ENCODE measurements around the gene XYLT2. TPM values are rescaled to one million over a fixed set of nuclear protein-coding genes. Genes with fewer than 3 reads are reported as not detected.

Gene XYLT2
- total RNA-seq, 1 donor from 2014 or later = 31.2 TPM

- no peak for DNase-seq (ENCODE audit: low spot score)
Observed at GRCh38 chr17:50348522-50349242, 2.8 kb downstream of the XYLT2 start.

GRCh38 chr17:50349243-50349600, 3.3 kb downstream of the XYLT2 start:
- DNase-seq (ENCODE audit: low spot score) = no peak

- DNase-seq (ENCODE audit: low spot score) = no peak
Observed at GRCh38 chr17:50350733-50351132, 4.8 kb downstream of the XYLT2 start.

GRCh38 chr17:50352072-50352692, 6.3 kb downstream of the XYLT2 start:
- DNase-seq (ENCODE audit: low spot score) = no peak

- no peak for DNase-seq (ENCODE audit: low spot score)
Observed at GRCh38 chr17:50352693-50353599, 7.0 kb downstream of the XYLT2 start.

GRCh38 chr17:50353600-50354195, 7.8 kb downstream of the XYLT2 start:
- peak; percentile 42 for DNase-seq (ENCODE audit: low spot score)

- no peak for DNase-seq (ENCODE audit: low spot score)
Observed at GRCh38 chr17:50354198-50354597, 8.3 kb downstream of the XYLT2 start.

GRCh38 chr17:50354776-50355175, 8.8 kb downstream of the XYLT2 start:
- DNase-seq (ENCODE audit: low spot score) = no peak

- no peak for DNase-seq (ENCODE audit: low spot score)
Observed at GRCh38 chr17:50355336-50355700, 9.4 kb downstream of the XYLT2 start.

GRCh38 chr17:50355701-50356341, 9.9 kb downstream of the XYLT2 start:
- no peak for DNase-seq (ENCODE audit: low spot score)

- DNase-seq (ENCODE audit: low spot score) = peak; percentile 40
Observed at GRCh38 chr17:50356418-50356817, 10.5 kb downstream of the XYLT2 start.

- DNase-seq (ENCODE audit: low spot score) = no peak
Observed at GRCh38 chr17:50356892-50357510, 11.1 kb downstream of the XYLT2 start.

GRCh38 chr17:50358177-50358576, 12.3 kb downstream of the XYLT2 start:
- no peak for DNase-seq (ENCODE audit: low spot score)

- DNase-seq (ENCODE audit: low spot score) = peak; percentile 40
Observed at GRCh38 chr17:50359005-50359699, 13.2 kb downstream of the XYLT2 start.

GRCh38 chr17:50359998-50360461, 14.1 kb downstream of the XYLT2 start:
- no peak for DNase-seq (ENCODE audit: low spot score)

- no peak for DNase-seq (ENCODE audit: low spot score)
Observed at GRCh38 chr17:50360486-50361115, 14.7 kb downstream of the XYLT2 start.

GRCh38 chr17:50361561-50362480, 15.9 kb downstream of the XYLT2 start:
- DNase-seq (ENCODE audit: low spot score) = peak; percentile 69

GRCh38 chr17:50362661-50363060, 16.7 kb downstream of the XYLT2 start:
- DNase-seq (ENCODE audit: low spot score) = no peak

Data from ureter (tissue), 1 donor.